HepG2 (cell line): ENCODE measurements around the gene SFXN2. TPM values are rescaled to one million over a fixed set of nuclear protein-coding genes. Genes with fewer than 3 reads are reported as not detected.

Experiments
- ATAC-seq: fragments of 200-7000 bp; cut with Tn5 transposase; 3 replicates; pipeline ENCODE4 v1.9.1; 2020; ENCODE audit warnings: mild to moderate bottlenecking, moderate library complexity
- BruUV-seq: library from RNA; stranded (reverse); fragments of 400-500 nt; replicated peaks from 2 replicates; lab custom pipeline; 2021; lab: Mats Ljungman, UMichigan
- CTCF ChIA-PET: fragments of 300-600 bp; formaldehyde crosslinking; extraction: SDS; loops from one replicate; lab custom pipeline; 2021; ENCODE audit warnings: low total read pairs, inconsistent platforms, low intra/inter-chr PET ratio; lab: Yijun Ruan, JAX
- POLR2A ChIA-PET: fragments of 350-600 bp; sonication (Branson Sonifier 250); formaldehyde crosslinking; loops from one replicate; lab custom pipeline; 2020; ENCODE audit warnings: antibody characterized with exemption, inconsistent platforms; lab: Yijun Ruan, JAX
- DNase-seq: peaks from one replicate; pipeline ENCODE4 v3.0.0-alpha.2; 2015; ENCODE audit warnings: low spot score
- FAIRE-seq: peaks from 3 replicates; lab custom pipeline; 2011; peaks lifted over from hg19 to GRCh38; lab: Jason Lieb, UNC
- H2AFZ ChIP-seq: one replicate; pipeline ENCODE4 v1.6.1; 2011; ENCODE audit warnings: low read length, inconsistent platforms
- H3K27ac ChIP-seq: fragments of 300-600 bp; 3 replicates; pipeline ENCODE4 v1.8.0; 2011; ENCODE audit warnings: mixed run types, mild to moderate bottlenecking, mixed read lengths, low read length, inconsistent platforms; ENCODE audit not compliant: insufficient read depth; ENCODE audit errors: extremely low read length
- H3K27me3 ChIP-seq, 2 experiments: fragments of 200-600 bp in 1 of 2; 2 replicates in 1 of 2; 3 replicates in 1 of 2; pipeline versions ENCODE4 v1.6.0 to v1.8.0; 2011; ENCODE audit warnings: low read length in 2 of 2, mild to moderate bottlenecking in 2 of 2, moderate library complexity in 2 of 2, inconsistent platforms in 1 of 2; ENCODE audit not compliant: insufficient read depth in 2 of 2, control insufficient read depth in 1 of 2
- H3K36me3 ChIP-seq, 2 experiments: fragments of 200-600 bp in 1 of 2; replicated peaks in 1 of 2; 2 replicates in 1 of 2; 3 replicates in 1 of 2; pipeline versions ENCODE4 v1.5.1 to v1.8.0; 2011; ENCODE audit warnings: low read length in 2 of 2, inconsistent platforms in 1 of 2; ENCODE audit not compliant: insufficient read depth in 2 of 2, control insufficient read depth in 1 of 2
- H3K4me1 ChIP-seq: 2 replicates; pipeline ENCODE4 v1.5.1; 2012; ENCODE audit warnings: low read length, inconsistent platforms; ENCODE audit not compliant: insufficient read depth
- H3K4me2 ChIP-seq: 2 replicates; pipeline ENCODE4 v1.6.0; 2011; ENCODE audit warnings: low read depth, low read length, inconsistent platforms
- H3K4me3 ChIP-seq, 3 experiments: fragments of 200-600 bp in 1 of 3; sonication (generic), shearing (Covaris generic) in 1 of 3; replicated peaks in 1 of 3; 2 replicates each; pipeline ENCODE4 v1.5.1; 2011 to 2016; ENCODE audit warnings: low read length in 3 of 3, inconsistent platforms in 2 of 3, low read depth in 2 of 3, mild to moderate bottlenecking in 2 of 3, control low read depth in 1 of 3, mixed read lengths in 1 of 3; ENCODE audit not compliant: insufficient read depth in 1 of 3
- H3K79me2 ChIP-seq: one replicate; pipeline ENCODE4 v1.6.1; 2011; ENCODE audit warnings: low read length, inconsistent platforms; ENCODE audit not compliant: insufficient read depth
- H3K9ac ChIP-seq: 2 replicates; pipeline ENCODE4 v1.6.0; 2011; ENCODE audit warnings: mild to moderate bottlenecking, low read depth, low read length, inconsistent platforms; ENCODE audit not compliant: insufficient read depth
- H3K9me3 ChIP-seq: 2 replicates; pipeline ENCODE4 v1.5.1; 2012; ENCODE audit warnings: mild to moderate bottlenecking, low read length
- H4K20me1 ChIP-seq: 2 replicates; pipeline ENCODE4 v1.6.0; 2011; ENCODE audit warnings: inconsistent platforms, mild to moderate bottlenecking, low read length, moderate library complexity; ENCODE audit not compliant: insufficient read depth
- HMGA1 ChIP-seq: sonication (generic); formaldehyde crosslinking; conservative IDR thresholded peaks from 2 replicates; pipeline ENCODE4 v1.4.0; 2020; ENCODE audit warnings: missing genetic modification reagents
- HNF1B ChIP-seq: sonication (generic); formaldehyde crosslinking; IDR thresholded peaks from 2 replicates; pipeline ENCODE4 v1.5.1; 2020; ENCODE audit warnings: mild to moderate bottlenecking, moderate library complexity, missing genetic modification reagents
- MAFK ChIP-seq, 2 experiments: IDR thresholded peaks in 1 of 2; conservative IDR thresholded peaks in 1 of 2; 2 replicates each; pipeline ENCODE4 v1.6.1; 2011; ENCODE audit warnings: improper control_type of control experiment in 2 of 2, low read length in 2 of 2
- MEIS2 ChIP-seq: sonication (generic); formaldehyde crosslinking; IDR thresholded peaks from 2 replicates; pipeline ENCODE4 v1.9.0; 2021; ENCODE audit warnings: mild to moderate bottlenecking, missing genetic modification reagents
- MLX ChIP-seq: IDR thresholded peaks from 2 replicates; pipeline ENCODE4 v1.6.1; 2016
- NR2F6 ChIP-seq, 2 experiments: IDR thresholded peaks; 2 replicates each; pipeline ENCODE4 v1.6.1; 2016; ENCODE audit warnings: antibody characterized with exemption in 1 of 2, mild to moderate bottlenecking in 1 of 2
- RFX1 ChIP-seq: fragments of 450-650 bp; IDR thresholded peaks from 2 replicates; pipeline ENCODE4 v1.6.1; 2017
- ZNF512B ChIP-seq: sonication (generic); formaldehyde crosslinking; IDR thresholded peaks from 2 replicates; pipeline ENCODE4 v1.5.1; 2020; ENCODE audit warnings: missing genetic modification reagents, mild to moderate bottlenecking, borderline replicate concordance
- ZNF766 ChIP-seq: sonication (generic); formaldehyde crosslinking; IDR thresholded peaks from 2 replicates; pipeline ENCODE4 v1.5.0; 2020; ENCODE audit warnings: missing genetic modification reagents, borderline replicate concordance
- ZNF780A ChIP-seq: sonication (generic); formaldehyde crosslinking; IDR thresholded peaks from 2 replicates; pipeline ENCODE4 v1.8.0; 2022; ENCODE audit warnings: mild to moderate bottlenecking, missing genetic modification reagents, moderate library complexity
- ZNF879 ChIP-seq: sonication (generic); formaldehyde crosslinking; IDR thresholded peaks from 2 replicates; pipeline ENCODE4 v1.8.1; 2023; ENCODE audit warnings: missing genetic modification reagents
- WGBS: methylation state at CpG from one replicate; pipeline ENCODE4 v1.1.6; 2017; ENCODE audit warnings: low lambda C conversion rate; 5-methylcytosine and 5-hydroxymethylcytosine counted together
- in situ Hi-C: cut with HindIII; loops from 2 replicates; pipeline ENCODE4 v1.10.0; 2017; ENCODE audit warnings: low pct_unique_long_range_greater_than_20kb; ENCODE audit not compliant: extremely low pct_ligation_motif_present
- intact Hi-C: fragments of 100-400 bp; cut with micrococcal nuclease; formaldehyde crosslinking; loops from one replicate; pipeline ENCODE4 v1.10.0; 2022; ENCODE audit not compliant: unreplicated experiment
- polyA plus RNA-seq, 8 experiments: library from polyadenylated mRNA; depleted of rRNA in 3 of 8; stranded (reverse) in 7 of 8; unstranded in 1 of 8; fragments of >200 nt; fragmentation: Illumina TruSeq in 4 of 8; extraction: Trizol in 4 of 8; gene quantifications; 2 replicates each; pipeline versions ENCODE4 v1.2.1 to v1.2.3, GENCODE V29; 2011 to 2016; ENCODE audit warnings: low read depth in 4 of 8, missing spikeins in 1 of 8, mixed read lengths in 1 of 8; ENCODE audit not compliant: insufficient read depth in 1 of 8
- total RNA-seq, 5 experiments: library from RNA; depleted of rRNA; stranded (reverse); fragments of >200 nt; fragmentation: Illumina TruSeq; extraction: Trizol; gene quantifications; 2 replicates each; pipeline ENCODE4 v1.2.3, GENCODE V29; 2016; ENCODE audit warnings: low read depth in 1 of 5
- TF ChIP-seq, protein P1 (sequence below): sonication (generic); formaldehyde crosslinking; IDR thresholded peaks from 2 replicates; pipeline ENCODE4 v1.5.0; 2020; ENCODE audit warnings: mild to moderate bottlenecking, missing genetic modification reagents
- TF ChIP-seq, protein P2 (sequence below): sonication (generic); formaldehyde crosslinking; IDR thresholded peaks from 2 replicates; pipeline ENCODE4 v1.8.0; 2022; ENCODE audit warnings: mild to moderate bottlenecking, missing genetic modification reagents; ENCODE audit not compliant: insufficient replicate concordance

The SFXN2 gene
- total and polyA plus RNA-seq, 2 of the 13 experiments (the other 11 are each of a cell fraction or from before 2014, with no cell fraction given): 12.8 to 21.1 TPM

GRCh38 chr10:102780527-102780808 is 66.0 kb downstream of the SFXN2 start:
- no peak overlapping the region for H3K4me3 ChIP-seq
- no peak for FAIRE-seq
- H3K27ac ChIP-seq: no peak overlapping the region
- WGBS: 94% methylated on average over 1 of the region's 1 CpG
- no peaks in the 10 kb centered on the region for H4K20me1 ChIP-seq
- H3K79me2 ChIP-seq: no peaks in the 10 kb centered on the region
- intact Hi-C loops (no loop called here), in situ Hi-C loops (no loop called here)
- H3K4me1 ChIP-seq: peaks cover 49% of the 10 kb centered on the region
- H3K9ac ChIP-seq: no peak overlapping the region
- TF ChIP-seq ZNF879 (CRISPR knock-in tag): no peak
- TF ChIP-seq HMGA1 (CRISPR knock-in tag): no peak
- TF ChIP-seq, protein P1, sequence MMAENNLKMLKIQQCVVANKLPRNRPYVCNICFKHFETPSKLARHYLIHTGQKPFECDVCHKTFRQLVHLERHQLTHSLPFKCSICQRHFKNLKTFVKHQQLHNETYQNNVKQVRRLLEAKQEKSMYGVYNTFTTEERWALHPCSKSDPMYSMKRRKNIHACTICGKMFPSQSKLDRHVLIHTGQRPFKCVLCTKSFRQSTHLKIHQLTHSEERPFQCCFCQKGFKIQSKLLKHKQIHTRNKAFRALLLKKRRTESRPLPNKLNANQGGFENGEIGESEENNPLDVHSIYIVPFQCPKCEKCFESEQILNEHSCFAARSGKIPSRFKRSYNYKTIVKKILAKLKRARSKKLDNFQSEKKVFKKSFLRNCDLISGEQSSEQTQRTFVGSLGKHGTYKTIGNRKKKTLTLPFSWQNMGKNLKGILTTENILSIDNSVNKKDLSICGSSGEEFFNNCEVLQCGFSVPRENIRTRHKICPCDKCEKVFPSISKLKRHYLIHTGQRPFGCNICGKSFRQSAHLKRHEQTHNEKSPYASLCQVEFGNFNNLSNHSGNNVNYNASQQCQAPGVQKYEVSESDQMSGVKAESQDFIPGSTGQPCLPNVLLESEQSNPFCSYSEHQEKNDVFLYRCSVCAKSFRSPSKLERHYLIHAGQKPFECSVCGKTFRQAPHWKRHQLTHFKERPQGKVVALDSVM (CRISPR knock-in tag): no peak
- TF ChIP-seq MEIS2 (CRISPR knock-in tag): no peak
- TF ChIP-seq ZNF766 (CRISPR knock-in tag): no peak
- no peak for TF ChIP-seq ZNF512B (CRISPR knock-in tag)
- TF ChIP-seq ZNF780A (CRISPR knock-in tag): no peak
- no peak for TF ChIP-seq NR2F6 (IDR thresholded peaks at IDR 0.05)
- no peak for TF ChIP-seq NR2F6 (CRISPR knock-in tag; IDR thresholded peaks at IDR 0.05)
- TF ChIP-seq HNF1B (CRISPR knock-in tag): no peak
- no peak for TF ChIP-seq RFX1
- TF ChIP-seq MAFK (conservative IDR thresholded peaks at IDR 0.05 in 1 of 2, IDR thresholded peaks at IDR 0.05 in 1 of 2; ENCODE audit: low read length in 2 of 2): no peak
- TF ChIP-seq, protein P2, sequence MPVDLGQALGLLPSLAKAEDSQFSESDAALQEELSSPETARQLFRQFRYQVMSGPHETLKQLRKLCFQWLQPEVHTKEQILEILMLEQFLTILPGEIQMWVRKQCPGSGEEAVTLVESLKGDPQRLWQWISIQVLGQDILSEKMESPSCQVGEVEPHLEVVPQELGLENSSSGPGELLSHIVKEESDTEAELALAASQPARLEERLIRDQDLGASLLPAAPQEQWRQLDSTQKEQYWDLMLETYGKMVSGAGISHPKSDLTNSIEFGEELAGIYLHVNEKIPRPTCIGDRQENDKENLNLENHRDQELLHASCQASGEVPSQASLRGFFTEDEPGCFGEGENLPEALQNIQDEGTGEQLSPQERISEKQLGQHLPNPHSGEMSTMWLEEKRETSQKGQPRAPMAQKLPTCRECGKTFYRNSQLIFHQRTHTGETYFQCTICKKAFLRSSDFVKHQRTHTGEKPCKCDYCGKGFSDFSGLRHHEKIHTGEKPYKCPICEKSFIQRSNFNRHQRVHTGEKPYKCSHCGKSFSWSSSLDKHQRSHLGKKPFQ: no peak
- TF ChIP-seq MLX (CRISPR knock-in tag): no peak
- BruUV-seq: no TSS peak
- no peaks in the 10 kb centered on the region for H3K9me3 ChIP-seq
- 0 out of 5 replicates have a peak, but pooled peaks cover 0 to 1% of the 10 kb centered on the region in 2 experiments for H3K36me3 ChIP-seq
- no peak overlapping the region for H2AFZ ChIP-seq
- no peak overlapping the region for H3K4me2 ChIP-seq
- no peaks in the 10 kb centered on the region; a peak in 1 of 5 replicates for H3K27me3 ChIP-seq
- ChIA-PET CTCF (no interaction called here), POLR2A (no interaction called here)
- ATAC-seq: no peak
- no peak for DNase-seq
